Right atrium auricular region (tissue), 2 donors: Measurements from ENCODE around the gene LLGL1. TPM values are rescaled to one million over a fixed set of nuclear protein-coding genes. Genes with fewer than 3 reads are reported as not detected.
A peak's percentile ranks its signal among the peaks of the same experiment; 100 is the strongest.

ENCODE experiments used
- DNase-seq: peaks from one replicate; pipeline ENCODE4 v3.0.0-alpha.2; 2019; ENCODE audit warnings: low spot score
- H3K27ac ChIP-seq, 2 donors: fragments of 200-600 bp; sonication (generic); 1 replicate in 1 of 2; 2 replicates in 1 of 2; pipeline ENCODE4 v1.5.1; 2016 to 2019
- H3K27me3 ChIP-seq, 2 donors: fragments of 200-600 bp; sonication (generic); one replicate each; pipeline versions ENCODE4 v1.5.1 to v1.6.0; 2017 to 2019
- H3K36me3 ChIP-seq: fragments of 200-600 bp; sonication (generic); one replicate; pipeline ENCODE4 v1.5.1; 2016
- H3K4me1 ChIP-seq, 2 donors: fragments of 200-600 bp; sonication (generic); one replicate each; pipeline versions ENCODE4 v1.5.1 to v1.6.0; 2017 to 2019
- H3K4me3 ChIP-seq, 2 donors: fragments of 200-600 bp; sonication (generic); 1 replicate in 1 of 2; 2 replicates in 1 of 2; pipeline ENCODE4 v1.5.1; 2017 to 2019; ENCODE audit warnings: mild to moderate bottlenecking in 1 of 2, moderate library complexity in 1 of 2
- H3K9me3 ChIP-seq, 2 donors: fragments of 200-600 bp; sonication (generic); one replicate each; pipeline ENCODE4 v1.5.1; 2019
- total RNA-seq, 2 donors: library from RNA; depleted of rRNA; stranded (reverse); fragments of >200 nt; gene quantifications; one replicate each; pipeline ENCODE4 v1.1.0, GENCODE V29; 2016
- TF ChIP-seq, protein P1 (sequence below), 2 donors: fragments of 200-600 bp; sonication (generic); IDR thresholded peaks; one replicate each; pipeline ENCODE4 v1.5.1; 2019; ENCODE audit warnings: antibody characterized with exemption in 2 of 2

Gene LLGL1
- total RNA-seq, 2 donors from 2014 or later: 12.6 to 16.7 TPM

- Histone ChIP-seq H3K4me1 (peaks cover 0 to 56% of the 10 kb centered on the region in 2 donors), H3K36me3 (peaks cover 39% of the 10 kb centered on the region), H3K27me3 (no peaks in the 10 kb centered on the region), H3K4me3 (peak within 1 kb of the TSS; percentile 80 to 90), H3K27ac (peak within 1 kb of the TSS; percentile 96 to 97), H3K9me3 (no peaks in the 10 kb centered on the region)
- peak; percentile 97 for DNase-seq
- TF ChIP-seq, protein P1, sequence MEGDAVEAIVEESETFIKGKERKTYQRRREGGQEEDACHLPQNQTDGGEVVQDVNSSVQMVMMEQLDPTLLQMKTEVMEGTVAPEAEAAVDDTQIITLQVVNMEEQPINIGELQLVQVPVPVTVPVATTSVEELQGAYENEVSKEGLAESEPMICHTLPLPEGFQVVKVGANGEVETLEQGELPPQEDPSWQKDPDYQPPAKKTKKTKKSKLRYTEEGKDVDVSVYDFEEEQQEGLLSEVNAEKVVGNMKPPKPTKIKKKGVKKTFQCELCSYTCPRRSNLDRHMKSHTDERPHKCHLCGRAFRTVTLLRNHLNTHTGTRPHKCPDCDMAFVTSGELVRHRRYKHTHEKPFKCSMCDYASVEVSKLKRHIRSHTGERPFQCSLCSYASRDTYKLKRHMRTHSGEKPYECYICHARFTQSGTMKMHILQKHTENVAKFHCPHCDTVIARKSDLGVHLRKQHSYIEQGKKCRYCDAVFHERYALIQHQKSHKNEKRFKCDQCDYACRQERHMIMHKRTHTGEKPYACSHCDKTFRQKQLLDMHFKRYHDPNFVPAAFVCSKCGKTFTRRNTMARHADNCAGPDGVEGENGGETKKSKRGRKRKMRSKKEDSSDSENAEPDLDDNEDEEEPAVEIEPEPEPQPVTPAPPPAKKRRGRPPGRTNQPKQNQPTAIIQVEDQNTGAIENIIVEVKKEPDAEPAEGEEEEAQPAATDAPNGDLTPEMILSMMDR (IDR thresholded peaks at IDR 0.05): no peak
These were observed 35.1 kb downstream of the LLGL1 start, which contains the start of gene MIEF2 for GRCh38 chr17:18260332-18261145. Gene MIEF2 (plus strand): TSS chr17:18260662. CDS start chr17:18262721, 2,059 bp downstream.

- H3K9me3 ChIP-seq: no peaks in the 10 kb centered on the region
- peaks cover 0 to 53% of the 10 kb centered on the region in 2 donors for H3K4me1 ChIP-seq
- DNase-seq: peak; percentile 81
- peak overlapping the region; percentile 80 to 90 for H3K4me3 ChIP-seq
- no peaks in the 10 kb centered on the region for H3K27me3 ChIP-seq
- TF ChIP-seq, protein P1 (IDR thresholded peaks at IDR 0.05): no peak
- peak overlapping the region; percentile 96 to 97 for H3K27ac ChIP-seq
- H3K36me3 ChIP-seq: peaks cover 39% of the 10 kb centered on the region
These were observed 35.7 kb downstream of the LLGL1 start for GRCh38 chr17:18261146-18261515.

DNA sequence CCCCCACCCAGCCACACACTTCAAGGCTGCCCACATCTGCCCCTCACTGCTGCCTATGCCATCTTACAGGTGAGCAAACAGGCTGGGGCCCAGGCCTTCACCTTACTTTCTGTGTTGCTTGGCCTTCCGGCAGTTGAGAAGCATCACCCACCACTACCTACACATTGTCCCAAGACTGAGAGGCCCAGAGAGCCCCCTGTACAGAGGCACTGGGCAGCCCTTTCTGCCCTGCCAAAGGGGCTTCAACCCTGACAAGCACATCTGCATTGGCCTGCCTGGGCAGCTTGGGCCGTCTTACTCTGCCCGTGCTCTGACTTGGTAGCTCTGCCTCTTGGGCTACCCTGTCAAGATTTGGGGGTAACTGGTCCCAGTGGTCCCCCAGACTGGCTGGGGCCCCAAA, 36.2 kb downstream of the LLGL1 start:
- Histone ChIP-seq H3K4me3 (peak overlapping the region; percentile 80 to 90), H3K36me3 (peaks cover 34% of the 10 kb centered on the region), H3K27me3 (no peaks in the 10 kb centered on the region), H3K4me1 (peaks cover 0 to 48% of the 10 kb centered on the region in 2 donors), H3K27ac (peak overlapping the region; percentile 96 to 97), H3K9me3 (no peaks in the 10 kb centered on the region)
- TF ChIP-seq, protein P1 (IDR thresholded peaks at IDR 0.05): no peak
- no peak for DNase-seq

DNA sequence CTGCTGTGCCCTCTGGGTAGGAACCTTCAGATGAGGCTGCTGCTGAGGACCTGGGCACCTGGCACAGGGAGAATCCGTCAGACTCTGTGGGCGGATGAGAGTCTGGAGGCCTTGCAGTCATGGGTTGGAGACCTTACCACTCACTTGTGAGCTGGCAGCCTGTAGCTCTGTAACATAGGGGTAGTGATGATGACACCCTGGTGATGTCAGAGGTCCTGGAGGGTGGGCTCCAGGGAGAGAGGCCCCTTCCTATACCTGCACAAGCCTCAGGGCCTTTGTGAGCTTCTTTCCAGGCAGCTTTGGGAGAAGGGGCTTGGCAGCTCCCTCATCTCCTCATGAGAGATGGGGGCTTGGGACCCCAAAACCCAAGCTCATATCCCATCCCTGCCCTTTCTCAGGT, 36.7 kb downstream of the LLGL1 start:
- Histone ChIP-seq H3K27me3 (no peaks in the 10 kb centered on the region), H3K36me3 (peaks cover 34% of the 10 kb centered on the region), H3K27ac (peak overlapping the region; percentile 96 to 97), H3K4me3 (no peak overlapping the region), H3K4me1 (peaks cover 0 to 43% of the 10 kb centered on the region in 2 donors), H3K9me3 (no peaks in the 10 kb centered on the region)
- DNase-seq: no peak
- TF ChIP-seq, protein P1 (IDR thresholded peaks at IDR 0.05): no peak

- Histone ChIP-seq H3K27ac (peak overlapping the region; percentile 96 to 97), H3K36me3 (peaks cover 34% of the 10 kb centered on the region), H3K4me3 (no peak overlapping the region), H3K27me3 (no peaks in the 10 kb centered on the region), H3K4me1 (peaks cover 0 to 38% of the 10 kb centered on the region in 2 donors), H3K9me3 (no peaks in the 10 kb centered on the region)
- TF ChIP-seq, protein P1 (IDR thresholded peaks at IDR 0.05): no peak
- DNase-seq: no peak
These were observed 37.2 kb downstream of the LLGL1 start for GRCh38 chr17:18262641-18263040.
